Activated T-cell treated with anti-CD3 and anti-CD28 coated beads, Interleukin-2, amount 50 U/mL, for 24 hours (primary cell): ENCODE measurements around the gene INTU.

Experiments used
- DNase-seq: peaks from one replicate; pipeline ENCODE4 v3.0.0-alpha.2; 2020
- H3K27ac Mint-ChIP-seq: 2 replicates; pipeline ENCODE4 v1.8.0; 2020; ENCODE audit warnings: mild to moderate bottlenecking, mixed read lengths
- H3K27me3 Mint-ChIP-seq: 2 replicates; pipeline ENCODE4 v1.8.0; 2020; ENCODE audit warnings: mixed read lengths
- H3K36me3 Mint-ChIP-seq: 2 replicates; pipeline ENCODE4 v1.8.0; 2020; ENCODE audit warnings: low read depth, mixed read lengths
- H3K4me1 Mint-ChIP-seq: 2 replicates; pipeline ENCODE4 v1.8.0; 2020; ENCODE audit warnings: low read depth, mixed read lengths
- H3K4me3 Mint-ChIP-seq: 2 replicates; pipeline ENCODE4 v1.8.0; 2020; ENCODE audit warnings: mild to moderate bottlenecking, moderate library complexity, mixed read lengths
- H3K9me3 Mint-ChIP-seq: 2 replicates; pipeline ENCODE4 v1.8.0; 2020; ENCODE audit warnings: mixed read lengths

The INTU gene

DNA sequence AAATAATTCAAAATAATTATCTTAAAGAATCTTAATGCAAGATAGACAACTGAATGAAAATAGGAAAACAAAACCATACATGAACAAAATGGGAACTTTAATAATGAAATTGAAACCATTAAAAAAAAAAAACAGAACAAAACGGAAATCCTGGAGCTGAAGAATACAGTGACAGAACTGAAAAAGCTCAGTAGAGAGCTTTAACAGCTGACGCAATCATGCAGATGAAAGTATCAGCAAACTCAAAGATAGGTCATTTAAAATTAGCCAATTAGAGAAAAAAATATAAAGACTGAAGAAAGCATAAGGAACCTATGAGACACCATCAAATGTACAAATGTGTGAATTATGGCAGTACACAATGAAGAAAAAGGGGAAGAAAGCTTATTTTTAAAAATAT lies 116.2 kb downstream of the INTU start:
- Mint-ChIP-seq H3K4me1 (no peaks in the 10 kb centered on the region), H3K4me3 (no peak overlapping the region), H3K27ac (no peak overlapping the region), H3K36me3 (no peaks in the 10 kb centered on the region), H3K27me3 (peaks cover 18% of the 10 kb centered on the region), H3K9me3 (peaks cover 15% of the 10 kb centered on the region)
- no peak for DNase-seq

DNA sequence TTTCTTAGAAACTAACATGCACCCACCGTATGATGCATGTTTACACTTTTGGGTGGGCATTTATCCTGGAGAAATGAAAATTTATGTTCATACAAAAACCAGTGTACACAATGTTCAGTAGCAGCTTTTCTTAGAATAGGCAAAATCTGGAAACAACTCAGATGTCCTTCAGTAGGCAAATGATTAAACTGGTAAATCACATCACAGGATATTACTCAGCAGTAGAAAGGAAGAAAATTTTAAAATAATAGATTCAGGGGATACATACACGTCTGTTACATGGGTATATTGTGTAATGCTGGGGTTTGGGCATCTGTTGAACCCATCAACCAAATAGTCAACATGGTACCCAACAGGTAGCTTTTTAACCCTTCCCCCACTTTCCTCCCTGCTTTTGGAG lies 124.1 kb downstream of the INTU start:
- Mint-ChIP-seq H3K4me1 (no peaks in the 10 kb centered on the region), H3K4me3 (no peak overlapping the region), H3K27ac (no peak overlapping the region), H3K27me3 (no peaks in the 10 kb centered on the region), H3K9me3 (no peaks in the 10 kb centered on the region), H3K36me3 (no peaks in the 10 kb centered on the region)
- no peak for DNase-seq

DNA sequence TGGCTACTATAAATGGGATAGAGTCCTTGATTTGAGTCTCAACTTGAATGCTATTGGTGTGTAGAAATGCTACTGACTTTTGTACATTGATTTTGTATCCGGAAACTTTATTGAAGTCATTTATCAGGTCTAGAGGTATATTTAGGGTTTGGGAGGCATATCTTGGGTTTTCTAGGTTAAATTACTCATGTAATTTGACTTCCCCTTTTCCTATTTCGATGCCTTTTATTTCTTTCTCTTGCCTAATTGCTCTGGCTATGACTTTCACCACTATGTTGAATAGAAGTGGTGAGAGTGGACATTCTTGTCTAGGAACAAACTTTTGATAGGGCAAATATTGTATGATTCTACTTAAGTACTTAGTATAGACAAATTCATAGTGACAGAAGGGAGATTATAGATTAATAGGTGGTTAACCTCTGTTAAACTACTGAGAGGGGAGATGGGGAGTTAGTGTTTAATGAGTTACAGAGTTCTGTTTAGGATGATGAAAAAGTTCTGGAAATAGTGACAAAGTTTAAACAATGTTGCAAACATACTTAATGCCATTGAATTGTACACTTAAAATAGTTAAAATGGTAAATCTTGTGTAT lies 126.6 kb downstream of the INTU start:
- Mint-ChIP-seq H3K27me3 (no peaks in the 10 kb centered on the region), H3K9me3 (no peaks in the 10 kb centered on the region), H3K4me1 (no peaks in the 10 kb centered on the region), H3K27ac (no peak overlapping the region), H3K36me3 (no peaks in the 10 kb centered on the region), H3K4me3 (no peak overlapping the region)
- DNase-seq: no peak

DNA sequence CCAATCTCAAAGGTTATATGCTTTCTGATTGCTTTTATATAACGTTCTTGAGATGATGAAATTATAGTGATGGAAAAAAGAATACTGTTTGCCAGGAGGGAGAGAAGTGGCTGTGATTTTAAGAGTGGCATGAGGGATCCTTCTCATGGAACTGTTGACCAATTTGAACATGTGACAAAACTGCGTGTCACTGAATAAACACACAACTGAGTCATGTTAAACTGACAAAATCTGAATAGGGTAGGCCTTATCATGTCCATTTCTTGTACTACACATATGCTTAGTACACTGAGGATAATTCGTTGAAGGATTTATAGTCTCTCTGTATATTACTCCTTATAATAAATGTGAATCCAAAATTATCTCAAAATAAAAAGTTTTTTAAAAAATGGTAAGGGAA lies 127.1 kb downstream of the INTU start:
- Mint-ChIP-seq H3K4me3 (no peak overlapping the region), H3K27ac (no peak overlapping the region), H3K9me3 (no peaks in the 10 kb centered on the region), H3K4me1 (no peaks in the 10 kb centered on the region), H3K36me3 (no peaks in the 10 kb centered on the region), H3K27me3 (no peaks in the 10 kb centered on the region)
- no peak for DNase-seq

DNA sequence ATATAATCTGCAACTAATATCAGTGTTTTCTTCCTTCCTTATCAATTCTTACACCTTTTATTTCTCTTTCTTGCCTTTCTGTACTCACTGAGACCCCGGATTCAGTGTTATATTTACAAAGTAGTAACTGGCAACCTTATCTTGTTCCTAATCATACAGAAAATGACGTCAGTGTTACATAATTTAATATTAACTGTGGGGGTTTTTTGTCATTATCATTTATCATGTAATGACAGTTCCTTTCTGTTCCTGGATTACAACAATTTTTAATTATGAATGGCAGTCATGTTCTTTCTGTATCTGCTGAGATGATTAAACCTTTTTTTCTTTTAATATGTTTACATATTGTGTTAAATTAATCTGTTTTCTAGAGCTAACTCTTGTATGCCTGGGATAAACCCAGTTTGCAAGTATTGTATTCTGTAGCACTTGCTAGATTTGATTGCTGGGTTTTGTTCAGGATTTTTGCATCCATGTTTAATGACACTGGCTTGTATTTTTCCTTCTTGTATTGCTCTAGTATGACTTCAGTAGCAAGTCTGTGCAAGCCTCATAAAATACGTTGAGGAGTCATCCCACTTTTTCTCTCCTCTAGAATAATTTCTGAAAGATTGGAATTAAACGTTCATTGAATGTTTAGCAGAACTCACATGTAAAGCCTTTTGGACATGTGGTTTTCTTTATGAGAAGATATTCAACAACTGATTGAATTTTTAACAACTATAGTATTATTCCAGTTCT lies 138.9 kb downstream of the INTU start:
- no peak overlapping the region for H3K4me3 Mint-ChIP-seq
- no peaks in the 10 kb centered on the region for H3K9me3 Mint-ChIP-seq
- H3K27ac Mint-ChIP-seq: no peak overlapping the region
- H3K27me3 Mint-ChIP-seq: peaks cover 45% of the 10 kb centered on the region
- H3K36me3 Mint-ChIP-seq: no peaks in the 10 kb centered on the region
- H3K4me1 Mint-ChIP-seq: no peaks in the 10 kb centered on the region
- no peak for DNase-seq

DNA sequence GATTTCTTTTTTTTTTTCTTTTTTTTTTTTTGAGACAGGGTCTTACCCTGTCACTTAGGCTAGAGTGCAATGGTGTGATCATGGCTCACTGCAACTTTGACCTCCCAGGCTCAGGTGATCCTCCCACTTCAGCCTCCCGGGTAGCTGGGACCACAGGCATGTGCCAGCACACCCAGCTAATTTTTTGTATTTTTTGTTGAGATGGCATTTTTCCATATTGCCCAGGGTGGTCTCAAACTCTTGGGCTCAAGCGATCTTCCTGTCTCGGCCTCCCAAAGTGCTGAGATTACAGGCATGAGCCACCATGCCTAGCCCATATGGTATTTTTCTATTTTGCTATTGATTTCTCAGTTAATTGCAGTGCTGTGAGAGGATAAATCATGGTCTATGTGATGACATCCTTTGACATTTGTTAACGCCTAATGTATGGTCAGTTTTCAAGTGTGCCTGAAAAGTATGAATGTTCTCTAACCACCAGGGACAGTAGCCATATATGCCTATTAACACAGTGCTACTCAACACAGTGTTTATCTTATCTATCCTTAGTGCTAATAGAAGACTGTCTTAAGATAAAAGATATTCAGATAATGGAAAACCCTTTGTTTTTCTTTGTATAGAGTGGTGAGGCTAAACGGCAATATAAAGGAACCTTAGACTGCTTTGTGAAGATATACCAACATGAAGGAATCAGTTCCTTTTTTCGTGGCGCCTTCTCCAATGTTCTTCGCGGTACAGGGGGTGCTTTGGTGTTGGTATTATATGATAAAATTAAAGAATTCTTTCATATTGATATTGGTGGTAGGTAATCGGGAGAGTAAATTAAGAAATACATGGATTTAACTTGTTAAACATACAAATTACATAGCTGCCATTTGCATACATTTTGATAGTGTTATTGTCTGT lies 140.3 kb downstream of the INTU start:
- H3K9me3 Mint-ChIP-seq: no peaks in the 10 kb centered on the region
- peaks cover 56% of the 10 kb centered on the region for H3K27me3 Mint-ChIP-seq
- no peaks in the 10 kb centered on the region for H3K36me3 Mint-ChIP-seq
- DNase-seq: no peak
- no peak overlapping the region for H3K4me3 Mint-ChIP-seq
- H3K4me1 Mint-ChIP-seq: no peaks in the 10 kb centered on the region
- H3K27ac Mint-ChIP-seq: no peak overlapping the region

DNA sequence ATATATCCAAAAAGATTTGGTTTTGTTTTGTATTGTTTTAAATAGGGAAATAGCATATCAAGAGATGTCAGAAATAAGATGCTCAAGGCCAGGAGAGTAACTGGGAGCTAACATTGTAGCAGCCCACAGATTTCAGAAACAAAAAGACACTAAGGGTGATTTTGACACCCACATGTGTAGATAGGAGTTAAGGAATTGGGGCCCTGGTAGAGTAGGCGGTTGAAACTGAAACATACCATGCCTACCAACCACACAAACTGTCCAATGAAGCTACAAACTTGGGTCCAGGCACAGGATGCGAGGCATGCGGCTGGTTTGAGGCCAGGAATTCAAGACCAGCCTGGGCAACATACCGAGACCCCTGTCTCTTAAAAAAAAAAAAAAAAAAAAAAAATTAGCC lies 143.1 kb downstream of the INTU start:
- Mint-ChIP-seq H3K9me3 (no peaks in the 10 kb centered on the region), H3K4me3 (no peak overlapping the region), H3K27me3 (peaks cover 72% of the 10 kb centered on the region), H3K4me1 (no peaks in the 10 kb centered on the region), H3K36me3 (no peaks in the 10 kb centered on the region), H3K27ac (no peak overlapping the region)
- no peak for DNase-seq
